ENCODE measurements around the gene MACROD2. TPM values are rescaled to one million over a fixed set of nuclear protein-coding genes. Genes with fewer than 3 reads are reported as not detected.

The MACROD2 gene
- total and polyA plus RNA-seq, 2 of the 4 experiments (the other 2 are of a cell fraction): not detected

- ChIA-PET CTCF (no interaction called here), POLR2A (ENCODE audit: unreplicated experiment) (no interaction called here)
- Histone ChIP-seq H3K14ac (replicated peaks; ENCODE audit: low read depth, low read length) (no peak overlapping the region), H4K20me1 (ENCODE audit: insufficient read depth, low read length) (no peaks in the 10 kb centered on the region), H3K27me3 (ENCODE audit: control insufficient read depth, insufficient read depth, low read length) (no peaks in the 10 kb centered on the region), H3K9me3 (ENCODE audit: control insufficient read depth, insufficient read depth, low read length) (no peaks in the 10 kb centered on the region), H4K8ac (ENCODE audit: low read depth in 2 of 2, low read length in 2 of 2) (no peak overlapping the region), H2AK5ac (ENCODE audit: low read depth, low read length) (no peak overlapping the region), H4K5ac (ENCODE audit: low read depth, low read length) (no peak overlapping the region), H3K23ac (ENCODE audit: low read depth, low read length) (no peak overlapping the region), H3K9ac (ENCODE audit: low read depth, low read length) (no peak overlapping the region), H2AK9ac (replicated peaks; ENCODE audit: low read depth, low read length, poor library complexity) (no peak overlapping the region), H3K4me2 (ENCODE audit: low read depth, low read length) (no peak overlapping the region), H2AFZ (replicated peaks; ENCODE audit: low read length, poor library complexity) (no peak overlapping the region), H3K4ac (ENCODE audit: low read depth, low read length) (no peak overlapping the region), H2BK20ac (ENCODE audit: low read depth, low read length) (no peak overlapping the region), H3K79me1 (ENCODE audit: low read depth in 1 of 2, low read length in 2 of 2) (no peaks in the 10 kb centered on the region), H3K4me1 (ENCODE audit: control insufficient read depth, insufficient read depth, low read length) (no peaks in the 10 kb centered on the region), H3K18ac (ENCODE audit: low read depth, low read length) (no peak overlapping the region), H2BK120ac (ENCODE audit: low read depth, low read length) (no peak overlapping the region), H2BK15ac (ENCODE audit: low read depth, low read length) (no peak overlapping the region), H3K9me1 (ENCODE audit: insufficient read depth, low read length) (no peaks in the 10 kb centered on the region), H3K56ac (ENCODE audit: extremely low read depth, insufficient read depth, low read length) (no peak overlapping the region), H2BK5ac (ENCODE audit: low read depth, low read length, poor library complexity, severe bottlenecking) (no peak overlapping the region), H3K36me3 (ENCODE audit: control insufficient read depth, insufficient read depth, low read length) (no peaks in the 10 kb centered on the region), H3K27ac (ENCODE audit: insufficient read depth, low read length) (no peak overlapping the region), H3K4me3 (ENCODE audit: insufficient read depth, low read depth, low read length) (no peak overlapping the region), H4K91ac (ENCODE audit: insufficient read depth, low read depth, low read length) (no peak overlapping the region)
- TF ChIP-seq SMC3 (IDR thresholded peaks at IDR 0.05; ENCODE audit: low read depth, low read length) (no peak), FOS (IDR thresholded peaks at IDR 0.05; ENCODE audit: low read depth, low read length) (no peak), MAZ (IDR thresholded peaks at IDR 0.05; ENCODE audit: borderline replicate concordance, low read depth, low read length) (no peak), MXI1 (IDR thresholded peaks at IDR 0.05; ENCODE audit: borderline replicate concordance, low read depth, low read length) (no peak), POLR2A (IDR thresholded peaks at IDR 0.05; ENCODE audit: low read depth, low read length) (no peak), CEBPB (IDR thresholded peaks at IDR 0.05; ENCODE audit: low read depth, low read length) (no peak), RFX5 (IDR thresholded peaks at IDR 0.05; ENCODE audit: low read depth, low read length) (no peak), MAFK (IDR thresholded peaks at IDR 0.05; ENCODE audit: low read depth, low read length) (no peak), ELK1 (IDR thresholded peaks at IDR 0.05; ENCODE audit: borderline replicate concordance, low read depth, low read length) (no peak), NFE2L2 (IDR thresholded peaks at IDR 0.05; ENCODE audit: low read depth, low read length) (no peak)
- no TSS peak for BruUV-seq (replicated peaks)
- intact Hi-C loops (cut with micrococcal nuclease) (no loop called here), in situ Hi-C loops (cut with MboI; ENCODE audit: low sequenced_read_pairs) (no loop called here), dilution Hi-C loops (cut with HindIII; ENCODE audit: low sequenced_read_pairs, unreplicated experiment) (no loop called here)
- WGBS, 2 experiments (ENCODE audit: extremely low coverage in 2 of 2, insufficient read length in 1 of 2): no CpG with 5 or more reads among the region's 2 CpGs
- DNase-seq (no peak), ATAC-seq (ENCODE audit: low read depth) (no peak)
Measured at GRCh38 chr20:14758356-14758755, 763.0 kb downstream of the MACROD2 start.

Measured in IMR-90 (cell line).